AG04450 (cell line): Measurements from ENCODE around the gene IL17C. TPM values are rescaled to one million over a fixed set of nuclear protein-coding genes. Genes with fewer than 3 reads are reported as not detected.
A peak's percentile ranks its signal among the peaks of the same experiment; 100 is the strongest.

ENCODE experiments used
- CTCF ChIA-PET: fragments of 300-600, 350-600 bp; formaldehyde crosslinking; extraction: SDS; loops from one replicate; lab custom pipeline; 2022; ENCODE audit warnings: antibody characterized with exemption, inconsistent platforms; lab: Charles Lee
- POLR2A ChIA-PET: fragments of 350-600 bp; formaldehyde crosslinking; extraction: SDS; loops from one replicate; lab custom pipeline; 2021; ENCODE audit warnings: antibody characterized with exemption, inconsistent platforms; lab: Yijun Ruan, JAX
- DNase-seq: peaks from one replicate; pipeline ENCODE4 v3.0.0-alpha.2; 2011; ENCODE audit warnings: low read depth, low spot score
- H3K27ac ChIP-seq: one replicate; pipeline ENCODE4 v1.5.1; 2012; ENCODE audit warnings: low read depth, low read length, control low read depth
- H3K27me3 ChIP-seq: one replicate; pipeline ENCODE4 v1.6.0; 2012; ENCODE audit warnings: low read length; ENCODE audit not compliant: control insufficient read depth, insufficient read depth
- H3K4me3 ChIP-seq: 2 replicates; pipeline ENCODE4 v1.5.1; 2011; ENCODE audit warnings: mild to moderate bottlenecking, low read depth, low read length, control low read depth
- H3K9me3 ChIP-seq: 2 replicates; pipeline ENCODE4 v1.5.1; 2012; ENCODE audit warnings: low read length; ENCODE audit not compliant: control insufficient read depth, insufficient read depth
- CTCF ChIP-seq: IDR thresholded peaks from 2 replicates; pipeline ENCODE4 v1.5.1; 2011; ENCODE audit warnings: low read depth, low read length, control low read depth, inconsistent platforms
- polyA plus RNA-seq: library from polyadenylated mRNA; depleted of rRNA; stranded (reverse); fragments of >200 nt; gene quantifications from 2 replicates; pipeline ENCODE4 v1.2.3, GENCODE V29; 2011

IL17C gene
- polyA plus RNA-seq, 1 experiment = not detected

- no peak for TF ChIP-seq CTCF
- DNase-seq = no peak
- Histone ChIP-seq H3K27me3 (no peaks in the 10 kb centered on the region), H3K9me3 (no peaks in the 10 kb centered on the region; the same call in 1 of the 2 replicates), H3K27ac (no peak overlapping the region), H3K4me3 (no peak overlapping the region)
- ChIA-PET POLR2A (no interaction called here), CTCF (no interaction called here)
These were observed 8.1 kb downstream of the IL17C start for GRCh38 chr16:88646345-88647034.

DNA sequence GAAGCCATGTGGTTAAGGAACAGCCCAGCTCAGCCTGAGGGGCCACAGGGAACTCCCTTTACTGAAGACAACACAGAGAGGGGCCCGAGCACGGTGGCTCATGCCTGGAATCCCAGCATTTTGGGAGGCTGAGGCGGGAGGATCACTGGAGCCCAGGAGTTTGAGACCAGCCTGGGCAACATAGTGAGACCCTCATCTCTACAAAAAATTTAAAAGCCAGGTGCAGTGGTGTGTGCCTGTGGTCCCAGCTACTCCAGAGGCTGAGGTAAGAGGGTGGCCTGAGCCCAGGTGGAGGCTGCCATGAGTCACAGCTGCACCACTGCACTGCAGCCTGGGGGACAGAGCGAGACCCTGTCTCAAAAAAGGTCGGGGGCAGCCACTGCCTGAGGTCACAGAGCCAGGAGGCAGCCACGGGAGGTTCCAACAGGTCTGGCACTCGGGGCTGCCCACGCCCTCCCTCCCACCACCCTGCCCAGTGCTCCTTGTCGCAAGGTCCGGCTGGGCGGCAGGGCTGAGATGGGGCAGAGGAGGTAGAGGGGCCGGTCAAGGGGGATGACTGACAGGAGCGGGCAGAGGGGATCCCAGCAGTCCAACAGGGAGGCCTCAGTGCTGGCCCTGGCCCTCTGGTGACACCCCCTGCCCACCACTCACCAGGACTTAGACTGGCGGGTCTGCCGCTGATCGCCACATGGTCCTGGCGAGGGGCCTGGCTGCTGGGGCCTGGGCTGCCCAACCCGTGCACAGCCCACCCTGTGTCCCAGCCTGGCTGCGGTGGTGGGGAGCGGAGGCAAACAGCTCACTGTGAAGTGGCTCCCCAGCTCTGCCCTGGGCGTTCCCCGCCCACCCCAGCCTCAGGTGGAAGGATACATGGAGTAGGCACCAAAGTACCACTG lies 9.1 kb downstream of the IL17C start:
- ChIA-PET POLR2A (no interaction called here), CTCF (no interaction called here)
- no peaks in the 10 kb centered on the region; the same call in 1 of the 2 replicates for H3K9me3 ChIP-seq
- DNase-seq = no peak
- TF ChIP-seq CTCF = no peak
- H3K27ac ChIP-seq = no peak overlapping the region
- no peak overlapping the region for H3K4me3 ChIP-seq
- no peaks in the 10 kb centered on the region for H3K27me3 ChIP-seq

GRCh38 chr16:88649195-88649923 lies 11.0 kb downstream of the IL17C start:
- no peak for TF ChIP-seq CTCF
- H3K27me3 ChIP-seq = no peaks in the 10 kb centered on the region
- ChIA-PET CTCF (no interaction called here), POLR2A (no interaction called here)
- no peak for DNase-seq
- peak overlapping the region; percentile 83 for H3K4me3 ChIP-seq
- H3K27ac ChIP-seq = no peak overlapping the region
- H3K9me3 ChIP-seq = no peaks in the 10 kb centered on the region; the same call in 1 of the 2 replicates

DNA sequence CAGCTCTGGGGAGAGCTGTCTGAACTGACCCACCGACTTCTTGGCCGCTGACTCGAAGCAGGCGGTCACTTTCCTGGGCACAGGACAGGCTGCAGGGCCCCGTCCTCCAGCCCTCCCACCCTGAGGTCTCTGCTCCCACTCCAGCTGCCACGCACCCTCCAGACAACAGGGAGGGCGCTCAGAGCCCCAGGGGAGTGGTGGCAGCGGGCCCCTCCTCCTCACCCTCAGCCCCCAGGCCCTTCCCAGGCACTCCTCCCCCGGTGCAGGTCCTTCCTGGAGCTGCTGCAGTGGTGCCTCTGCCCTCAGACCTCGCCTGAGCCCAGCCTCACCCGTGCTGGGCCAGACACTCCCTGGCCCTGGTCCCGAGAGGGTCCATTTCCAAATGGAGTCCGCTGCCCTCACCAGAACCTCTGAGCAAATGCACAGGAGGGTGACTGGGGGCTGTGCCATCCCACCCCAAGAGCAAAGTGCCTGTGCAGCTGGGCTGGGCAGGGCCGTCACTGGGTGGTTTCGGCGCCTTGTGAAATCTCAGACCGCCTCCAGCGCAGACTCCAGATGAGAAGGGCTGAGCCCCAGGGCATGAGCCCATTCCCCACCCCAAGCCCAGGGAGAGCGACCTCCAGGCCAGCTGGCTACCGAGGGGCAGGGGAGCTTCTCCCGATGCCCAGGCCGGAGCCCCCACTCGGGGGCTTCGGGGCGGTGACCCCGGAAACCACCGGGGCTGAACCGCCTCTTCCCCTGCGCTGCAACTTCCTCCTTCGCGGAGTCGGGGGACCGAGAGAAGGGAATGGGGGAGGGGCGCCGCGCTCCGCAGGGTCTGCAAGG lies 11.8 kb downstream of the IL17C start:
- CTCF ChIA-PET = no interaction called here
- POLR2A ChIA-PET = no interaction called here
- DNase-seq = no peak
- Histone ChIP-seq H3K4me3 (peak overlapping the region; percentile 83), H3K9me3 (no peaks in the 10 kb centered on the region; the same call in 1 of the 2 replicates), H3K27me3 (no peaks in the 10 kb centered on the region), H3K27ac (peak overlapping the region; percentile 39)
- TF ChIP-seq CTCF = no peak
